TTC549 (cell line): Measurements from ENCODE around the gene ROBO1.
"Not testable (repeated sequence)": the region's sequence is repeated elsewhere in the genome, so short reads cannot be mapped to it uniquely, and the experiment has no call there.

Experiments
- FAIRE-seq: peaks from 2 replicates; lab custom pipeline; 2012; peaks lifted over from hg19 to GRCh38; lab: Jason Lieb, UNC

Gene ROBO1

DNA sequence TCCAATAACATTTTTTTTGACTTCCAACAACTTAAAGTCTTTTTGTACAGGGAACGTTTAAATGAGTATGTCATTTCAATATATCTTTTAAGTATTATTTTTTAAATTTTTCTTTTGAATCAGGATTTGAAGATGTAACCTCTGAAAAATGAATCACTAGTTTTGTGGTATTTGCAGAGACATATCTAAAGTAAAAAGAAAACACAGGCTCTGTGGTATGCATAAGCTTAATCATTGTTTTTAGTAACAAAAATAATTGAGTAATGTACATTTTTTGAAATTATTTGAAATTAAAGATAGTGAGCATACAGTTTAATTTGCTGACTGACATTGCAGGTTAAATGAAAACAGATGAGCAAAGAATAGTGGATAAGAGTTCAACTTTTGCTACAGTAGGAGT lies 531.3 kb downstream of the ROBO1 start:
- no peak for FAIRE-seq

DNA sequence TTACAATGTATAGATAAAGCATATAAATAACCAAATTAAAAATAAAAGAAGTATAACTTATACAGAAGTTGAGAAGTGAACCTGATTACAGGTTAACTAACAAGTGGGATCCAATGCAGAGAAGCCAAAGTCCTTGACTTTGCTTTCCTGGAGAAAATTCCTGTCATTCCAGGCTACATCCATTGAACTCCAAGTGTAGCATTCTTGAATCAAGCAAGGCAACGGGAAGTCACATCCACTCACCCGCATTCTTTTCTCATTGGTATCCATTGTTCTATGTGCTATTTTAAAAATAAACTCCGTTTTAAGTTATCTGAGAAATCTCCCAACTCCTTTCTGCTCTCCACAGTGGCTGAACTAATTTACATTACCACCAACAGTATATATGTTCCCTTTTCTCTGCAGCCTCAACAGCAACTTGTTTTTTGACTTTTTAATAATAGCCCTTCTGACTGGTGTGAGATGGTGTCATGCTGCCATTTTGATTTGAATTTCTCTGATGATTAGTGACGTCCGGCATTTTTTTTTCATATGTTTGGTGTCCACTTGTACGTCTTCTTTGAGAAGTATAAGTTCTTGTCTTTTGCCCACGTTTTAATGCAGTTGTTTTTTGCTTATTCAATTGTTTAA lies 534.3 kb downstream of the ROBO1 start:
- FAIRE-seq = no peak

DNA sequence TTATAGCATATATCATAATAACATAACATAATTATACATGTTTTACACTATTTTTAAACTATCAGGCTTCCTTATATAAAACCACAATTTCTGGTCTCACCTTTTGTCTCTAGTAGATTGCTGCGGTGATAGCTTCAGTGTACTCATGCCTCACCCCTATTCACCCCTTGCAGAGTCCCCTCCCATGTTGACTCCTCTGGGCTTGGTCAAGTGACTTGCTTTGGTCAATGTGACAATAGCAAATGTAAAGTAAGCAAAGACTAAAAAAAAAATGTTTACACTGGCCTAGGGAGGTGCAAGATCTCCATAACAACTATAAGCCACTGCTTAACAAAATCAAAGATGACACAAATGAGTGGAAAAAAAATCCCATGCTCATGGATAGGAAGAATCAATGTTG lies 537.5 kb downstream of the ROBO1 start:
- no peak for FAIRE-seq

GRCh38 chr3:79217096-79217495 lies 550.7 kb downstream of the ROBO1 start:
- no peak for FAIRE-seq

- FAIRE-seq = no peak
Measured at GRCh38 chr3:79215286-79215685, 552.5 kb downstream of the ROBO1 start.

DNA sequence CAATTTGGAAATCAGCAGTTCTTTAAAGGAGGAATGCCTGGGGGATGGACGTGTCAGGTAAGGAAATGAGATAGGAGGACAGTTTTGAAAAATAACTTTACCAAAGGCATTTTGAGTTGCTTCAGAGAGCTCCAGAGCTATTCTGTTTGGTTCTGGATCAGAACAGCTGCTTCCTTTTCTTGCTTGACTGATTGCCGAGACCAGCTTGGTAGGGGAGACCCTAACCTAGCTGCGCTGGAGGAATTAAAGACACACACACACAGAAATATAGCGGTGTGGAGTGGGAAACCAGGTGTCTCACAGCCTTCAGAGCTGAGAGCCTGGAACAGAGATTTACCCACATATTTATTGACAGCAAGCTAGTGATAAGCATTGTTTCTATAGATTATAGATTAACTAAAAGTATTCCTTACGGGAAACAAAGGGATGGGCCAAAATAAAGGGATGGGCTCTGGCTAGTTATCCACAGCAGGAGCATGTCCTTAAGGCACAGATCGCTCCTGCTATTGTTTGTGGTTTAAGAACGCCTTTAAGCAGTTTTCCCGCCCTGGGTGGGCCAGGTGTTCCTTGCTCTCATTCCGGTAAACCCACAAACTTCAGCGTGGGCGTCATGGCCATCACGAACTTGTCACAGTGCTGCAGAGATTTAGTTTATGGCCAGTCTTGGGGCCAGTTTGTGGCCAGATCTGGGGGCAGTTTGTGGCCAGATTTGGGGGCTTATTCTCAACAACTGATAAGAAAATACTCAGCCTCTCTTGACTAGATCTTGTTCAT lies 556.0 kb downstream of the ROBO1 start:
- no peak for FAIRE-seq

DNA sequence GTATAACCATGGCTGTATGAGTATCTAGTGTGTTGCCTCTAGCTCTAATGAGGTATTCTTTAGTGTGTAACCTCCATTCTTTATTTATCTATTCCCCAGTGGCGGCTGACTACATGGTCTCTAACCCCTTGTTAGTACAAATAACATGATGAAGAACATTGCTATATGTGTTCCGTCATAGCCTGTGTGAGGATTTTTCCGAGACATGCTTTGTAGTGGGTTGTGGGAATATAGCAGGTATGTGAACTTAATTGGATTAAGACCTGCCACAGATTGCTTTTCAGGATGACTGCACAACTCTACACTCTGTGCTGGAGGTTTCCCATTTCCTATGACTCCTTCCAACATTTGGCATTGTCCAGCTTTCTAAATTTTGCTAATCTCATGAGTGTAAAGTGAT lies 563.4 kb downstream of the ROBO1 start:
- no peak for FAIRE-seq

DNA sequence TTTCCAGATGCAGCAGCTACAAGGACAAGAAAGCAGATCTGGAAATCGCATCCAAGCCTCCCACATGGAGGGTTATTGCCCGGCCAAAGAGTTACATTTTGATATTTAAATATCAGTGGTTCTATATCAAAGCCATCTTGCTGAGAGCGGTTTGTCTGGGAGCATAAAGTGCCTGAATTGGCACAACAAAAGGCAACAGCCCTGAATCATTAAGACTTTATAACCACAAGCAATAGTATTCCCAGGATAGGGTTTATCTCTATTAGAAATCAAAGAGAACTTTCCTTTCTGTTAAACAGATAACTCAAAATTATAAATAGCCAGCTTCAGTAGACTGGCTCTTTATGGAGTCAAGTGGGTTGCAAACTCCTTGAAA lies 564.7 kb downstream of the ROBO1 start:
- FAIRE-seq = no peak

DNA sequence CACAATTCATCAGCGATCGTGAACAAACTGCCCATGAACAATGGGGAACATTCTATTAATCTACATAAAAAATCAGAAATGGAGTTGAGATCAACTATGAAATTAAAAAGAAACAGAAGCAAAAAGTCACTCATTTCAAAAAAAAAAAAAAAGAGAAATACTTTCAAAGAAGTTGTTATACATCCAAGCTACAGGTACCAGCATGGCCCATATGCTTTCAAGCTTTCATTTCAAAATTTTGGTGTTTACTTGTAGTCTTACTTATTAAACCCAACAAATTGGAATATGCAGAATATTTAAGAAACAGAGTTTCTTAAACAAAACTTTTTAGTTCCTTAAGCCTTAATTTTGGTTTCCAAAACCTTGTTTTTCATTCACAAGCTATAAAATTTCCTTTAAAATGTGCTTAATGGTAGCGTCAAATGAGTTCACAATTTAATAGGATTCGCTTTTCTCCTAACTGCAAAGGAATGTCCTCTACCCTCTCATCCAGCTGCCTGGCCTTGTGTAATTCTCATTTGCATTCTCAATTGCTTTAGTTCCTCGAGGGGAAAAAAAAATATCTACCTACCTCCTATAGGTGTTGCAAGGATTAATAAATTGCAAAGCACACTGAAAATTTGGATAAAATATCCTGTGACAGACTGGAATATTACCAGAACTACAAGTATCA lies 565.2 kb downstream of the ROBO1 start:
- FAIRE-seq = no peak

DNA sequence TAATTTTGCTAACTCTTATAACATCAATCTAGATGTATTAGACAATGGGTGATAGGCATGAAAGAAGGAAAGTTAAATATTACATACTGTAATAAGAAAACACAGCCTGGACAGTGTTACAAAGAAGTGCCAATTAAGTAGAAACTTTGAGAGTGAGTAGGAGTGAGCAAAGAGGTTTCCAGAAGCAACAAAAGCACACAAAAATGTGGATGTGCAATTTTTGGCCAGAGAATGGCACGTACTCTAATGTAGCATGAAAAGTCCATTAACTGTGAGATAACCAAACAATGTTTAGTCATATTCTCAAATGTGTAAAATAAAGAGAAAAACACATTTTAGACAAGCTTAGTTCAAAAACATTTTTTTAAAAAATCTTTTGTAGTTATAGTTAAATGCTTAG lies 567.3 kb downstream of the ROBO1 start:
- no peak for FAIRE-seq

DNA sequence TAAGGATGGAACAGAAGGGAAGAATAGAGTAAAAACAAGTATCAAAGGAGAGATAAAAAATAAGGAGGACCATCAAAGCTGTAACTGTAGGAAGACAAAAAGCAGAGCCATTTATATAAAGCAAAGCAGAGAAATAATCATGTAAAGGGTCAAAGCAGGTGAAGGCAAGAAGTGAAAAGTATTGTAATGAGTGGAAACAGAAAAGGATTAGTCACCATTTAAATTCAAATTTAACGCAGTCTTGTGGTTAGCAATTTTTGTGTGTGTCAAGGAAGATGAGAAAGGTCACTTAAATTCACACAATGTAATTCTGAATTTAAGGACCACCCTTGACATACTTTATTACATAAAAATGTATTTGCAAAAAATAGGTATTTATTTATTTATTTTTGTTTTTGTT lies 567.8 kb downstream of the ROBO1 start:
- FAIRE-seq = no peak

- FAIRE-seq = no peak
Measured at GRCh38 chr3:79187426-79187825, 580.4 kb downstream of the ROBO1 start.

DNA sequence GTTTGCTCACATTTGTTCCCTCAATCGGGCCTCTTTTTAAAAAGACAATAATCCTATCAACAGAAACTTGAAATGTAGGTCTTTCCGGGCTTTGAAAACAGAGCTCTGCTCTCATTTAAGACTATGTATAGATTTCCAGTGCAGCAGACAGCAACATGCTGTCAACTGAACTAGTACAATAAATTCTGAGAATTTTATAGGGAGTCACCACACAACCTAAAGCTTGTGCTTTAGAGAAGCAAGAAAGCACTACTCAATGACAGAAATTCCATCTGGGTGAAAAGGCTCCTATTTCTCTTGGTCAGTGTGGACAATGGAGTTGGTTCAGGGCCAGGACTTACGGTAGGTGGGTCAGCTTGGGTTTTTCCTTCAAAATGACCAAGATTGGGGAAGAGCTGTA lies 583.5 kb downstream of the ROBO1 start:
- FAIRE-seq = no peak

- FAIRE-seq = no peak
Measured at GRCh38 chr3:79183496-79183895, 584.3 kb downstream of the ROBO1 start.

- FAIRE-seq = no peak
Measured at GRCh38 chr3:79178471-79179180, 589.2 kb downstream of the ROBO1 start.

- no peak for FAIRE-seq
Measured at GRCh38 chr3:79175870-79176269, 591.9 kb downstream of the ROBO1 start.

GRCh38 chr3:79173259-79173658 lies 594.5 kb downstream of the ROBO1 start:
- not testable (repeated sequence) for FAIRE-seq

DNA sequence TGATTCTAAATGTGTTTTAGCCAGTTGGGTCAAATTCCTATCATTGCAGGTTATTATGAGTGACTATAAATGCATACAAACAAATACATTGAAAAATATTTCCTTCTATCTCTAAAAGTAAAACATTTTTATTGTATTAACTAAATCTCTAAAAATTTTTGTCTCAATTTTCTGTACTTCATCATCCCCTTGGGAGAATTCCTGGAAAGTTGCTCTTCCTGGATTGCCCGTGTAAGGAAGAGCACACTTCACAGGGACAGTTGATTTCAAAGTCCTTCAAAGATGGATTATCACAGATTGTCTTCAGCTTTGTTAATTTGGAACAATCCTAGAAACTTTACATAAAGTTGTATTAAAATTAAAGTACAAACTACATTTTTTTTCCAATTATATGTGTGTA lies 595.6 kb downstream of the ROBO1 start:
- FAIRE-seq = no peak

DNA sequence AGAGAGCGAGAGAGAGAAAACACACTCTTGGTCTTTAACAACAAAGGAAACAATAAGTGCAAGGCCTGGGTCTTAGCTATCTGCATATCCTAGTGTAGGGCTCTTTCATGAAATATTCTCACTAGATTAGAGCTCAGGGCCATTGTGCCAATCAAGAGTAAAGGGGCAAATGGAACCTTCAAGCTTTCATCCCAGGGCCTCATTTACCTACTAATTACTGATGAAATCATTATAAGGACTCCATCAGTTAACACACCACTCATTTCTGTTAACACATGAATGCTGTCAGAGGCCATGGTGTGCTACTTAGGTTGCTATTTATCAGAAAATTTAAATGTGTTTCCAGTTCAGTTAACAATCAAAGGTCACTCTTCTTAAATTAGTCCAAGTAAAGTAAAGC lies 597.8 kb downstream of the ROBO1 start:
- FAIRE-seq = no peak

DNA sequence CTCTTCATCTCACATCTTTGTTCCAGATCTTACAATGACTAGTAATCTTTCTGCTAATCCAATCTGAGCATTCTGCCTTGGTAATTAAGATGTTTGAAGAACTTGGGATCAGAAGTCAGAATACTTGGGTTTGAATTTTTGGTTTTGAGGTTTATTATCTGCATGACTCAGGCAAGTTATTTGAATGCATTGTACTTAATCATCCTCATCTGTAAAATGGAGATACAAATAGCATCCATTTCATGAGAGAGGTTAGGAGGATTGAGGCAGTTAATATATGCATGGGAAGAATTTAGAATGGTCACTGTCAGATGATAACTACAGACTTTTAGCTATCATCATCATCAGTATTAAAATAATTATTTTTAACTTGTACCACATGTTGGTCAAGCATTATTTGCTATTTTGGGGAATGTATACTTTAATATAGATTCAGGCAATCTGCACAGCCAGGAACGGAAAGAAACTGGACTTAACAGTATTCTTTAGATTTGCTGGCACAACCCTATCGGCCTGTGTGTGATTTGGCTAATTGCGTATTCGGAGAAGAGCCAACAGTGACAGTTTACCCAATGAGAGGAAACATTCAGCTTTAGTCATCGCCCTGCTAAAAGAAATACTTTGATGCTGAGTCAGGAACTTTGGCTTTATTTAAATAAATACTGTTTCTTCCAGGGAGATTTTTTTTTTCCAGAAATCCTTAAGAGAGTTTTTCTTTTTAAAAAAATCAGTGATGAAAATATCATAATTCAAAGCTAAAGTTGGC lies 600.0 kb downstream of the ROBO1 start:
- no peak for FAIRE-seq

GRCh38 chr3:79162653-79163052 lies 605.1 kb downstream of the ROBO1 start:
- no peak for FAIRE-seq

GRCh38 chr3:79161941-79162340 lies 605.9 kb downstream of the ROBO1 start:
- no peak for FAIRE-seq
